GM19452 (cell line): Measurements from ENCODE around the gene CABP4.
"Not testable (repeated sequence)": the region's sequence is repeated elsewhere in the genome, so short reads cannot be mapped to it uniquely, and the experiment has no call there.

Experiments used
- ATAC-seq: cut with Tn5 transposase; IDR thresholded peaks from one replicate; pipeline ENCODE4 v1.9.1; 2021; ENCODE audit not compliant: unreplicated experiment

Gene CABP4

DNA sequence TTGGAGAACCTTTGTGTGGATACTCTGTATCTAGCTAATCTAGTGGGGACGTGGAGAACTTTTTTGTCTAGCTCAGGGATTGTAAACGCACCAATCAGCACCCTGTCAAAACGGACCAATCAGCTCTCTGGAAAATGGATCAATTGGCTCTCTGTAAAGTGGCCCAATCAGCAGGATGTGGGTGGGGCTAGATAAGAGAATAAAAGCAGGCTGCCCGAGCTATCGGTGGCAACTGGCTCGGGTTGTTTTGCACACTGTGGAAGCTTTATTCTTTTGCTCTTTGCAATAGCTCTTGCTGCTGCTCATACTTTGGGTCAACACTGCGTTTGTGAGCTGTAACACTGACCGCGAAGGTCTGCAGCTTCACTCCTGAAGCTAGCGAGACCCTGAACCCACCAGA is 21.5 kb downstream of the CABP4 start:
- ATAC-seq: not testable (repeated sequence)

DNA sequence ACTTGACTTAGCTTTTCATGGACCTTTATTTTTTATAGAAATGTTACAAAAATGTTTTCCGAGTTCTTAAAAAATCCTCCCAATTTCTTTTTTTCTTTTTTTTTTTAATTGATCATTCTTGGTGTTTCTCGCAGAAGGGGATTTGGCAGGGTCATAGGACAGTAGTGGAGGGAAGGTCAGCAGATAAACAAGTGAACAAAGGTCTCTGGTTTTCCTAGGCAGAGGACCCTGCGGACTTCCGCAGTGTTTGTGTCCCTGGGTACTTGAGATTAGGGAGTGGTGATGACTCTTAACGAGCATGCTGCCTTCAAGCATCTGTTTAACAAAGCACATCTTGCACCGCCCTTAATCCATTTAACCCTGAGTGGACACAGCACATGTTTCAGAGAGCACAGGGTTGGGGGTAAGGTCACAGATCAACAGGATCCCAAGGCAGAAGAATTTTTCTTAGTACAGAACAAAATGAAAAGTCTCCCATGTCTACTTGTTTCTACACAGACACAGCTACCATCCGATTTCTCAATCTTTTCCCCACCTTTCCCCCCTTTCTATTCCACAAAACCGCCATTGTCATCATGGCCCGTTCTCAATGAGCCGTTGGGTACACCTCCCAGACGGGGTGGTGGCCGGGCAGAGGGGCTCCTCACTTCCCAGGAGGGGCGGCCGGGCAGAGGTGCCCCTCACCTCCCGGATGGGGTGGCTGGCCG is 22.3 kb downstream of the CABP4 start:
- not testable (repeated sequence) for ATAC-seq

DNA sequence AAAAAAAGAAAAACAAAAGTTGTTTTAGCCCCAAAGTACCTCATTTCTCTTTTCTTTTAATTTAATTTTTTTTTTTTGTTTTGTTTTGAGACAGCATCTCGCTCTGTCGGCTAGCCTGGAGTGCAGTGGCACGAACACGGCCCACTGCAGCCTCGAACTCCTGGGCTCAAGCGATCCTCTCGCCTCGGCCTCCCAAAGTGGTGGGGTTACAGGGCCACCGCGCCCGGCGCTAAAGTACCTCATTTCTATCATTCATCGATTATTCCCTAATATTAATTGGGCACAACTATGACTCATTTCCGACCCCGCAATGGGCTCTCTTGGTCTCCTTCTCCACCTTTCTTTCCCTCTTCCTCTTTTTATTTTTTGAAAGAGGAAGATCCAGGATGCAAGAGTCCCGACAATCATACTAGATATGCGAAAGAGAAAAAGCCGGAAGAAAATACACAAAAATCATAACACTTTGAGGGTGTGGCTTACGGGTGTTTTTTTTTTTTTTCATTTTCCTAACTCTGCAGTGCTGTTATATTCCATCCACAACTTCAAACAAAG is 27.2 kb downstream of the CABP4 start:
- no peak for ATAC-seq

DNA sequence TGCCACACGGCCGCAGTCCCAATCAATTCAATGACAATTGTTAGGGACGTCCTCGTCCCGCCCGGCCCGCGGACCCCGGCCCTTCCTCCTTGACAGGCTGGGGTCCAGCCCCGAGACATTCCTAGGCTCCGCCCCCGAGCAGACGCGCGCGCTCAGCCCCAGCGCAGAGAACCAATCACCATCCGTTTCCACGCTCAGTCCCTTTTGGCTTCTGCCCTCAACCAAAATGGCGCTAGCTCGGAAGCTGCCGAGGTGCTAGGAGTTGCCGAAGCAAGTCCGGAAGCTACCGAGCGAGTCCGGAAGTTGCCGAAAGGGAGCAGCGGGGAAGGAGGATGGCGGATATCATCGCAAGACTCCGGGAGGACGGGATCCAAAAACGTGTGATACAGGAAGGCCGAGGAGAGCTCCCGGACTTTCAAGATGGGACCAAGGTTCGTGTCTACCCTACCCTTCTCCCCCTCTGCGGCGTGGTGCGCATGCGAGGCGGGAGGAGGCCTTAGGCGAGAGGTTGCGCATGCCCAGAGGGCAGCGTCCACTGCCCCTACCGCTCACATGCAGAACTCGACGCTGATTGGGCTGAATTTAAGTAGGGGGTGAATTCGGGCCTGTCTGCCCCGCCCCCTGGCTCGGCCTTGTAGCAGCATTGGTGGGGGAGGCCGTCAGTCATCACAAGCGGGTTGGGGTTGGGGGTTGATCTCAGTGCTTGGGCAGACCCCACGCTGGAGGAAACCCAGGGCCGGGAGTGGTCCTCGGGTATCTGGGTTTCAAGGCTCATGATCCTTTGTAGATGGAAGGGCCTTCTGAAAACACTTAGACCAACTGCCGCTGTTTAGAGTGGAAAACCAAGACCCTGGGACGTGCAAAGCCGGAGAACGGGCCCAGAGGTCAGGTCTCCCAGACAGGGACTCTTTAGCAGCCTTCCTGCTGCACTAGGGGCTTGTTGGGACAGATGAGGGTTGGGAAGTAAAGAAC is 28.0 kb downstream of the CABP4 start, which contains the start of gene AIP:
Gene AIP (plus strand): TSS at position 200 of the 972 bp plus-strand sequence. CDS start 133 bp downstream, at position 333.
- peak; percentile 57 for ATAC-seq

DNA sequence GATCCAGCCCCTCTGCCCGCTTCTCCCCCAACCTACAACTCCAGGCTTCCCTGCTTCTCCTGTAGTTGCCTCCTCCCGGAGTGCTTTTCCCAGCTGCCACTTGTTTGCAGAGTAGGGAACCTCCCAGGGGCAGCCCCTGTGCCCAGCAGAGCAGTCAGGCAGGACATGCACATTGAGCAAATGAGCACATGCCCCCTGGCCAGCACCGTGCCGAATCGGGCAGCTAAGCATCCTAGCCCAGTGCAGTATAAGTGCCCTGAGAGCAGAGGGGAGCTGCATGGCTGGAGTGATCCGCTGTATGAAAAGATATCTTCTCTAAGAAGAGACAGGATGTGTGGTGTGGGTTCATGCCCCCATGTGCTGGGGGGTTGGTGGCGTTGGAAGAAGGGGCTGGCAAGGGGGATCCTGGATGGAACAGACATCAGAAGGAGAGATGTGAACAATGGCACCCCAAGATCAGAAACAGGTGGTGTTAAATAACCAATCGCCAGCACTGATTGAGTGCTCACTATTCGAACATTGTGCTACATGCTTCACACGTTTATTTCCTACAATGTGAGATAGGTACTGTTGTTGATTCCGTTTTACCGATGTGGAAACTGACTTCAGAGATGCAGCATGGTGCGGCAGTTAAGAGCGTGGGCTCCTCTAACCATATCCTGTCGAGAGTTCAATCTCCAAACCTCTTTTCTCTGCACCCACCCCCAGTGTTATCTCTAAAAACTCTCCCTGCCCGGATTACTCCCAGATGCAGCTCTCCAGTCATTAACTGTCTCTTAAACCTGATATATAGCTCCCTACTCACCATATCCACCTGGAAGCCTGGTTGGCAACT is 28.9 kb downstream of the CABP4 start:
- ATAC-seq: no peak

DNA sequence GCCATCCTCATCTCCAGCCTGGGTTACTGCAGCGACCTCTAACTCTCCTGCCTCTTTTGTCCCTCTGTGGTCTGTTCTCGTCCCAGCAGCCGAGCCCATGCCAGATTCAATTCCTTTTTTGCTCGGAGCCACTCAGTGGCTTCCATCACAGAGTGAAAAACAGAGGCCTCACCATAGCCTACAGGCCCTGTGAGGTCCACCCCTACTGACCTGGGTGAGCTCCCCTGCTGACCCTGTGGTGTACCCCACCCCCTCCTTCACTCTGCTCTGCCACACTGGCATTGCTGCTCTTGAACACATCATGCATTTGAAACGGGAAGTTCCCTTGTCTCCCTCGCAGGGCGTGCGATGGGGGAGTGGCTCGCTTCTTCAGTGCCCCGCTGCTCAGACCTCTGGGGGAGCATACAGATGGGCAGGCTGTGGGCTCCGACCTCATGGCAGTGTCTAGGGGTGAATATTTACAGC is 29.7 kb downstream of the CABP4 start:
- no peak for ATAC-seq

DNA sequence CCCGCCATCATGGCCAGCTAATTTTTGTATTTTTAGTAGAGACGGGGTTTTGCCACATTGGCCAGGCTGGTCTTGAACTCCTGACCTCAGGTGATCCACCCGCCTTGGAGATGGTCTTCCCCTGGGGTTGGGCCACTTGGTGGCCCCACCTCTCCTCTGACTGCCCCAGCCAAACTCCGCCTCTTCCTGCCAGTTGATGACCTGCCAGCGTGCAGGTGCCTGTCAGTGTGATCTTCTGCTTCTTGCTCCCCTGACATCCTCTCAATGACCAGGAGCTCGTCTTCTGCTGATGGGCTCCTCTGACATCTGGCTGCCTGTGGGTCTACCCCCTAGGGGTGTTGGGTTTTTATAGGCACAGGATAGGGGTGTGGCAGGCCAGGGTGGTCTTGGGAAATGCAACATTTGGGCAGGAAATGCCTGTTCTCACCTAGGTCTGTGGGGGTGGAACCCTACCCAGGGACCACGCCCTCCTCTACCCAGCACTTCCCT is 30.8 kb downstream of the CABP4 start:
- ATAC-seq: not testable (repeated sequence)

DNA sequence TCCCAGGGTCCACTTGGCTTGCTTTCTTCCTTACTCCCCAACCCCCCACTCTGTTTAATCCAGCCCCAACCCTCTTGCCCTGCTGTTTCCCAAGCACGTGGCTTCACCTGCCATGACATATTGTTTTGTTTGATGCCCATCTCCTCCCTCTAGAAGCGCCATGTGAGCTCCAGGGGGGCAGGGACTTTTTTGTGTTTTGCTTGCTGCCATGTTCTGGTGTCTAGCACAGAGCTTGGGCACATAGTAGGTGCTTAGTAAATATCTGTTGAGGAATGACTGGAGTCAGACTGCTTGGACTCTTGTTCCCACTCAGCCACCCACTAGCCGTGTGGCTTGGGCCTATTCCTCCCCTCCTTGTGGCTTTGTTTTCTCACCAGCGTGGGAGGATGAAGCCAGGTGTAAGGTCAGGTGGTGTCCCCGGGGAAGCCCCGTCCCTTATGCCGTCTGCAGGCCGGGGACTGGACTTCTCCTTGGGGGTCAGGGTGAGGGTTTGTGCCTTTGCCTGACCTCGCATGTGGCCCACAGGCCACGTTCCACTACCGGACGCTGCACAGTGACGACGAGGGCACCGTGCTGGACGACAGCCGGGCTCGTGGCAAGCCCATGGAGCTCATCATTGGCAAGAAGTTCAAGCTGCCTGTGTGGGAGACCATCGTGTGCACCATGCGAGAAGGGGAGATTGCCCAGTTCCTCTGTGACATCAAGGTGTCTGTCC is 31.5 kb downstream of the CABP4 start:
- ATAC-seq: no peak

DNA sequence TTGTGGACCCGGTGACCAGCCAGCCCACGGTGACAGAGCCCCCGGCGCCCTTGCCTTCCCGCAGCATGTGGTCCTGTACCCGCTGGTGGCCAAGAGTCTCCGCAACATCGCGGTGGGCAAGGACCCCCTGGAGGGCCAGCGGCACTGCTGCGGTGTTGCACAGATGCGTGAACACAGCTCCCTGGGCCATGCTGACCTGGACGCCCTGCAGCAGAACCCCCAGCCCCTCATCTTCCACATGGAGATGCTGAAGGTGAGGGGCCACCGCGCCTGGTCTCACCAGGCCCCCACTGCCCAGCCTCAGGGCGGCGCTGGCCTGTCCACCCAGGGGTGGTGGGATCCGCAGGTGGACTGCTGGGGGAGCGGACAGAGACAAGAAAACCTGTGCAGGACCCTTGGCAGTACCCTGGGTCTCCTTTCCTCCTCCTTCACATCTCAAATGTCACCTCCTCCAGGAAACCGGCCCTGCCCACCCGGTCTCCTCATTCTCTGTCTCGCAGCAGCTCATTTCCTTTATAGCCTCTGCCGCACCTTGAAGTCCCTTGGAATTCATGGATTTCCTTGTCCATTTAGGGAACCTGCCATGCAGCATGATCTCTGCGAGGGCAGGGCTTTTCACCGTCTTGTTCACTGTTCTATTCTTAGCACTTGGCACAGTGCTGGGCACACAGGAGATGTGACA is 34.2 kb downstream of the CABP4 start:
- ATAC-seq: no peak

DNA sequence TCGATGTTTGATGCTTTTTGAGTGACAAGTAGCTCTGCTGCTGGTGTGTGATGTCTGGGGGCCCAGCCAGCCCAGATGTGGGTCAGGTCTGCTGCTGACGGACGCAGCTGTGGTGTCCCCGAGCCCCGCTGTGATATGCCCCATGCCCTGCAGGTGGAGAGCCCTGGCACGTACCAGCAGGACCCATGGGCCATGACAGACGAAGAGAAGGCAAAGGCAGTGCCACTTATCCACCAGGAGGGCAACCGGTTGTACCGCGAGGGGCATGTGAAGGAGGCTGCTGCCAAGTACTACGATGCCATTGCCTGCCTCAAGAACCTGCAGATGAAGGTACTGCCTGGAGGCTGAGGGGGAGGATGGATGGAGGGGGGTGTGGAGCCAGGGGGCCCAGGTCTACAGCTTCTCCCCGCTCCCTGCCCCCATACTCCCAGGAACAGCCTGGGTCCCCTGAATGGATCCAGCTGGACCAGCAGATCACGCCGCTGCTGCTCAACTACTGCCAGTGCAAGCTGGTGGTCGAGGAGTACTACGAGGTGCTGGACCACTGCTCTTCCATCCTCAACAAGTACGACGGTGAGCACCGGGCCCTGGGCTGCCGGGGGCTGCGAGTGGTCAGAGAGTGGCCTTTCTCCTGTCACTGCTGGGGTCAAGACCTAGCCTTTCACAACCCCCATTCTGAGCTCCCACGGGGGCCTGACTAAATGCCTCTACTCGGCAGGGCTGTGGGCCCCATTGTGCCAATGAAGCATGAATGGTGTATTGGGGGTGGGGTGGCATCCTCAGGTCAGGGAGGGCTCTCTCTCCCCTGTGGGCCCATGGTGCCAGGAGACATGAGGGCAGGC is 35.0 kb downstream of the CABP4 start:
- ATAC-seq: no peak

DNA sequence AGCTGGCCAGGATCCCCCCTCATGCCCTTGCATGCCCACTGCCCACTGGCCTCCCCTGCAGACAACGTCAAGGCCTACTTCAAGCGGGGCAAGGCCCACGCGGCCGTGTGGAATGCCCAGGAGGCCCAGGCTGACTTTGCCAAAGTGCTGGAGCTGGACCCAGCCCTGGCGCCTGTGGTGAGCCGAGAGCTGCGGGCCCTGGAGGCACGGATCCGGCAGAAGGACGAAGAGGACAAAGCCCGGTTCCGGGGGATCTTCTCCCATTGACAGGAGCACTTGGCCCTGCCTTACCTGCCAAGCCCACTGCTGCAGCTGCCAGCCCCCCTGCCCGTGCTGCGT is 35.5 kb downstream of the CABP4 start:
- ATAC-seq: no peak

DNA sequence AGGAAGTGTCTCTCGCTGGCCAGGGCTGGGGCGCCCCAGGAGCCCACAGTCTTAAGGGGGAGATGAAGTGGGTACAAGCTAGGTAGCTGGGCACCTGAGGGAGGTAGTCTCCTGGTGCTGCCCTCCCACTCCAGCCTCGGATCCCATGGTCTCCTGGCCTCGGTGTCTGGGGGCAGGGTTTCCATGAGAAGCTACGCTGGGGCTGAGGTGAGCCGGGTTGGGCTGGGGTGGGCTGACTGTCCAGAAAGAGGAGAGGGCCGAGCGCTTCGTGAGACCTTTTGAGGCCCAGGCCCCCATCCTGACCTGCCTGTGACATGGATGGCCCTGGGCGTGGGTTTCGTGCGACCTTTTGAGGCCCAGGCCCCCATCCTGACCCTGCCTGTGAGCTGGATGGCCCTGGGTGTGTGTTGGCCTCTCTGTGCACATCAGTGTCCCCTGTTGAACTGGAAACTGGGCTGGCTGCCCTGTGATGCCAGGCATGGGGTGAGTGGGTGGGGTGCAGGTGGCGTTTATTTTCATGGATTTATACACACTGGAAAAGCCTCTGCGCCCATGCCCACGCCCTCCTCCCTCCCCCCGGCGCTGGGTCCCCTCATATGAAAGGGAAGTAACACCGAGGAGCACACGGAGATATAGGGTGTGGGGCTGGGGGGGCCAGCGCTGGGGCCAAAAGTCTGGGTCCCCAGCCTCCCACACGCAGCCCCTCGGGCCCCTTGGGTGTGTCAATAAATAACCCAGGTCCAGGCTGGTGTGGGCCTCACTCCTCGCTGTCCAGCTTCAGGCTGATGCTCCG is 36.3 kb downstream of the CABP4 start:
- no peak for ATAC-seq

DNA sequence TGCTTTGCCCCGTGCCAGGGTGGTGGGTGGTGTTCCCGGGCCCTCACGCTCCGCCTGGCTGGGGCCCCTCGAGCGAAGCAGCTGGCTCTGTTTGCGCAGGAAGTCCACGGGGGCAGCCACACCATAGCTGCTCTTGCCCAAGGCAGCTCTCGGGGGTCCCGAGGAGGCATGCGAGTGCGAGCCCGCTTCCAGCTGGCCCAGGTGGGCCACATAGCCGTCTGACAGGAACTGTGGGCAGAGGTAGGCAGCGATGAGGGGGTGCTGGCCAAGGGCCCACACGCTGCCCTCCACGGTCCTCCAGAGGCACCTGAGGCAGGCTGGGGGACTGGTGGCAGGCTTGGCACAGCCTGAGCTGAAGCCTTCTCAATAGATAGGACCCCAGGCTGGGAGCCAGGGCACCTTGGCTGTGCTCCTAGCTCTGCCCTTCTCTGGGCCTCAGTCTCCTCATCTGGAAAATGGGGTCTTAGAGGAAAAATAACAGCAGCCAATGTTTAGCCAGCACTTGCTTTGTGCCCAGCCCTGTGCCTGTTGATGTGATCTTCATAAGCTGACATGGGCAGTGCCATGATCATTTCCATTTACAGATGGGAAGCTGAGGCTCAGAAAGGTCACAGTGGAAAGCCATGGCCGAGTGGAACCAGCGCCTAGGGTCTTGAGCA is 37.0 kb downstream of the CABP4 start:
- no peak for ATAC-seq

DNA sequence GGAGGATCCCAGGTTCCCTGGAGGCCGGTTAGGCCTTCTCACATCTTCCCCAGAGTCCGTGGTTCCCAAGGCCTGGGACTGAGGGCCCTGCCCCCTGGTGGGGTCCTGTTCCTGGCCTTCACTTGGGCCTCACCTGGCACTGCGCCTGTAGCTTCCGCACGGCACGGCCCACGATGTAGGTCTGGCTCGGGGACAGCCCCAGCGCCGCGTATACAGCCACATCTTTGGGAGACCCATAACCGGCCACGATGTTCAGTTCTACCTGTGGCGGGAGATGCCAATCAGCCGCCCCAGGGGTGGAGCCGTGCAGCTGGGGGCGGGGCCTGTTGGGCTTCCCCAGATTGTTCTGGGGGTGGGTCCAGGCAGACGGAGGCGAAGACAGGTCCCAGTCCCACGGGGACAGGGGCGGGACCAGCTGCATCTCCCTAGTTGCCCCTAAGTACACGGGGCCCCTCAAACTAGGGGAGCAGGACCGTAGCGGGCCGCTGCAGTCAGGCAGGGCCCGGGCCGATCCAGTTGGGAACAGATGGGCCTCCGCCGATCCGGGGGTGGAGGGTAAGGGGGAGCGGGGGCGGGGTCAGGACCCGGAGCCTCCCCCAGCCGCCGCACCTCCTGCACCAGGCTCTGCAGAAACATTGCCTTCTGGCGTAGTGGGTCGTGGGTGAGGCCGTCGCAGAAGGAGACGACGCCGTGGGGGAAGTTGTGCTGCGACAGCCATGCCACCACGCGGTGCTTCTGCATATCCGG is 37.8 kb downstream of the CABP4 start:
- no peak for ATAC-seq

DNA sequence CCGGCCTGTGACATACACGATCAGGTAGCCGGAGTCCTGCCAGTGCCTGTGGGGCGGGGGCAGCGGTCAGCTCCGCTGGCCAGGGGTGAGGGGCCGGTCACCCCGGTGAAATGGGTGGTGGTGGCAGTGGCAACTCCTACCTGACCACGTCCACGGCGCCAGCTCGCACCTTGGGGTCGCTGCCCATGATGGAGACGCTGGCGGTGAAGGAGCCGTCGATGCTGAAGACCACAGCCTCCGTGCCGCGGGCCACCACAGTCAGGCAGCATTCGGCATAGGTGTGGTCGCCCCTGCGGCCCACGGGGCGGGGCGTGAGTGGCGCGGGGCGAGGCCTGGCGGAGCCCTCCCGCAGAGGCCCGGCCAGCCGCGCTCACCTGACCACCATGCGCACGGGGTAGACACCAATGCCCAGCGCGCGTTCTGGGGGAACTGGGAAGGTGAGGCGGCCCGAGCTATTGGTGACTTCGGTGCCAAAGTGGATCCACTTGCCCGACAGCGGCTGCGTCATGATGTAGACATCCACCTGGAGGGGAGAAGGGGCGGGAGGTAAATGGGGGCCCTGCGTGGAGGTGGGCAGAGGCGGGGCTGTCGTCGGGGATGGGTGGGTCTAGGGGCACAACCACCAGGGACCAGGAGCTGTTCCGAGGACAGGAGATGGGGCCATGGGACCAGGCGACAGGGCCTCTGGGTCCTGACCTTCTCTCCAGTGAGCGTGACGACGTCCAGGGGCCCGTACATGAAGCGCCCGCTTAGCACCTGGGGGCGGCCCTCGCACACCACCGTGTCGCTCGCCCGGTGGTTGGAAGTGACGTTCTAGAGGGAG is 38.6 kb downstream of the CABP4 start:
- no peak for ATAC-seq
